ENCODE measurements around the gene H1-8. TPM values are rescaled to one million over a fixed set of nuclear protein-coding genes. Genes with fewer than 3 reads are reported as not detected.
A peak's percentile ranks its signal among the peaks of the same experiment; 100 is the strongest.

The H1-8 gene
- polyA plus RNA-seq, 3 donors from 2014 or later = not detected

- H3K36me3 Mint-ChIP-seq = peaks cover under 1 to 8% (median 7%) of the 10 kb centered on the region in 3 donors
- peak overlapping the region; percentile 69 to 82 (median 75) for H3K4me3 Mint-ChIP-seq
- H3K27ac Mint-ChIP-seq = peak overlapping the region; percentile 90 to 99 (median 94)
- H3K4me1 Mint-ChIP-seq = peaks cover 58 to 67% of the 10 kb centered on the region in 2 donors
- peak; percentile 55 to 64 (median 57) for DNase-seq
- H3K27me3 Mint-ChIP-seq (ENCODE audit: low read depth in 3 of 3) = peaks cover 10 to 26% (median 17%) of the 10 kb centered on the region in 3 donors
- H3K9me3 Mint-ChIP-seq = no peaks in the 10 kb centered on the region
Measured at GRCh38 chr3:129577925-129578786, 35.2 kb downstream of the H1-8 start.

DNA sequence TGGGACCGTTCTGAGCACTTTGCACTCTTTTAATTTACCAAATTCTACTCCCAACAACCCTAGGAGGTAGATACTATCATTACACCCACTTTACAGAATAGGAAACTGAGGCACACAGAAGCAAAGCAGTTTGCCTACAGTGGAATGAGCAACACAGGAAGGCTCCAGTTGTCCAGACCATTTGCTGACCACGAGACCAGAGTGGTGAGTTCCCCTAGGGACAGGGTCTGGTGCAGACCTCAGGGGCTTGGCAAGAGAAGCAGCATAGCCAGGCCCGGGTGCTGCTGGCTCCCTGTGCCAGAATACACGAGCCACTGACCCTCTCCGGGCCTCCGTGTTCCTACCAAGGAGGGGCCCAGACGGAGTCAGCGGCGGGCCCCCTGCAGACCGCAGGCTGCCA lies 37.0 kb downstream of the H1-8 start:
- H3K27ac Mint-ChIP-seq = peak overlapping the region; percentile 46 to 99 (median 66)
- peaks cover 3 to 11% (median 7%) of the 10 kb centered on the region in 3 donors for H3K36me3 Mint-ChIP-seq
- H3K9me3 Mint-ChIP-seq = no peaks in the 10 kb centered on the region
- H3K4me3 Mint-ChIP-seq = no peak overlapping the region
- peaks cover 50 to 55% of the 10 kb centered on the region in 2 donors for H3K4me1 Mint-ChIP-seq
- peaks cover 8 to 23% (median 16%) of the 10 kb centered on the region in 3 donors for H3K27me3 Mint-ChIP-seq (ENCODE audit: low read depth in 3 of 3)
- DNase-seq = no peak

- H3K4me1 Mint-ChIP-seq = peaks cover 34 to 39% of the 10 kb centered on the region in 2 donors
- H3K4me3 Mint-ChIP-seq = no peak overlapping the region
- no peaks in the 10 kb centered on the region for H3K9me3 Mint-ChIP-seq
- peak overlapping the region in 3 of 6 donors; percentile 48 to 75 (median 67) for H3K27ac Mint-ChIP-seq
- peaks cover 6 to 15% (median 11%) of the 10 kb centered on the region in 3 donors for H3K27me3 Mint-ChIP-seq (ENCODE audit: low read depth in 3 of 3)
- H3K36me3 Mint-ChIP-seq = peaks cover 4 to 9% (median 8%) of the 10 kb centered on the region in 3 donors
- no peak for DNase-seq
Measured at GRCh38 chr3:129581623-129582022, 38.6 kb downstream of the H1-8 start.

GRCh38 chr3:129582799-129583198 lies 39.8 kb downstream of the H1-8 start:
- peaks cover 2 to 9% (median 6%) of the 10 kb centered on the region in 3 donors for H3K27me3 Mint-ChIP-seq (ENCODE audit: low read depth in 3 of 3)
- H3K9me3 Mint-ChIP-seq = no peaks in the 10 kb centered on the region
- no peak for DNase-seq
- peaks cover 30 to 32% of the 10 kb centered on the region in 2 donors for H3K4me1 Mint-ChIP-seq
- peaks cover 4 to 9% (median 8%) of the 10 kb centered on the region in 3 donors for H3K36me3 Mint-ChIP-seq
- H3K4me3 Mint-ChIP-seq = no peak overlapping the region
- H3K27ac Mint-ChIP-seq = peak overlapping the region in 1 of 6 donors; percentile 65

GRCh38 chr3:129583289-129583688 lies 40.3 kb downstream of the H1-8 start:
- peaks cover 30 to 31% of the 10 kb centered on the region in 2 donors for H3K4me1 Mint-ChIP-seq
- H3K27me3 Mint-ChIP-seq (ENCODE audit: low read depth in 3 of 3) = peaks cover 2 to 4% (median 4%) of the 10 kb centered on the region in 3 donors
- H3K4me3 Mint-ChIP-seq = no peak overlapping the region
- H3K27ac Mint-ChIP-seq = peak overlapping the region in 1 of 6 donors; percentile 46
- no peaks in the 10 kb centered on the region for H3K9me3 Mint-ChIP-seq
- no peak for DNase-seq
- peaks cover 4 to 9% (median 8%) of the 10 kb centered on the region in 3 donors for H3K36me3 Mint-ChIP-seq

- H3K4me3 Mint-ChIP-seq = no peak overlapping the region
- peaks cover 2 to 4% (median 4%) of the 10 kb centered on the region in 3 donors for H3K27me3 Mint-ChIP-seq (ENCODE audit: low read depth in 3 of 3)
- H3K4me1 Mint-ChIP-seq = peaks cover 23% of the 10 kb centered on the region in 2 donors
- H3K9me3 Mint-ChIP-seq = no peaks in the 10 kb centered on the region
- peaks cover 4 to 9% (median 8%) of the 10 kb centered on the region in 3 donors for H3K36me3 Mint-ChIP-seq
- peak overlapping the region in 4 of 6 donors; percentile 21 to 57 (median 48) for H3K27ac Mint-ChIP-seq
- no peak for DNase-seq
Measured at GRCh38 chr3:129584631-129585030, 41.7 kb downstream of the H1-8 start.

GRCh38 chr3:129585949-129586657 lies 43.1 kb downstream of the H1-8 start:
- DNase-seq = no peak
- peaks cover 26% of the 10 kb centered on the region in 2 donors for H3K4me1 Mint-ChIP-seq
- peaks cover 4 to 9% (median 8%) of the 10 kb centered on the region in 3 donors for H3K36me3 Mint-ChIP-seq
- H3K4me3 Mint-ChIP-seq = no peak overlapping the region
- H3K27me3 Mint-ChIP-seq (ENCODE audit: low read depth in 3 of 3) = peaks cover 0 to 4% (median 2%) of the 10 kb centered on the region in 3 donors
- H3K27ac Mint-ChIP-seq = peak overlapping the region in 3 of 6 donors; percentile 29 to 53 (median 34)
- no peaks in the 10 kb centered on the region for H3K9me3 Mint-ChIP-seq

- Mint-ChIP-seq H3K4me1 (peaks cover 31 to 33% of the 10 kb centered on the region in 2 donors), H3K27me3 (ENCODE audit: low read depth in 3 of 3) (peaks cover 0 to 2% (median 0%) of the 10 kb centered on the region in 3 donors), H3K36me3 (peaks cover 4 to 8% (median 6%) of the 10 kb centered on the region in 3 donors), H3K4me3 (no peak overlapping the region), H3K9me3 (no peaks in the 10 kb centered on the region), H3K27ac (peak overlapping the region in 1 of 6 donors; percentile 80)
- DNase-seq = no peak
Measured at GRCh38 chr3:129586746-129587430, 43.9 kb downstream of the H1-8 start.

DNA sequence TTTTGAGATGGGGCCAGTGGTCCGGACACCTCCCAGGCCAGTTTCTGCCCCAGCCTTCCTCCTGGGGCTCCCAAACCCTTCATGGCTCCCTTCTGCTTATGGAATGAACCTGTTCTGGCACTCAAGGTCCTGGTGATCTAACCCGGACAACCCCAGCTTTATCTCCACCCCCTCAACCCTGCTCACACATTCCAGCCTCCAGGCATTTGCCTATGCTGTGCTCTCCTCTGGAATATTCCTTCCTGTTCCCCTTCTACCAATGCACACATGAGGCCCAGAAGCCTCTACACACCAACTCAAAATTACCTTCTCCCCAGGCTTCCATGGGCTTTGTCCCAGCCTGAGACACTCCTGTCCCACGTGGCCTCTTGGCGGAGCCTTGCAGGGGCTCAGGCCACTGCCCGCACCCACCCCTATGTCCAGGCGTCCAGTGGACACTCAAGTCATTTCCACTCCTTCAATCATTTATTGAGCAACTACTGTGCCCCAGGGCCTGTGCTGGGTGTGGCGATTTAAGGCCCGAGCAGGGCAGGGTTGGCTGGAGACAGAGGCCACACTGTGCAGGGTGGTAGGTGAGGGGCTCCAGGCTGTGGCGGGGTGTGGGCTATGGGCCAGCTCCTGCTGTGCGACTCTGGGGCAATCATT lies 44.7 kb downstream of the H1-8 start:
- Mint-ChIP-seq H3K9me3 (no peaks in the 10 kb centered on the region), H3K36me3 (peaks cover 4 to 8% (median 6%) of the 10 kb centered on the region in 3 donors), H3K27ac (peak overlapping the region in 4 of 6 donors; percentile 50 to 80 (median 62)), H3K4me3 (peak overlapping the region in 1 of 5 donors; percentile 47), H3K4me1 (peaks cover 37 to 38% of the 10 kb centered on the region in 2 donors), H3K27me3 (ENCODE audit: low read depth in 3 of 3) (peaks cover 0 to 2% (median 2%) of the 10 kb centered on the region in 3 donors)
- no peak for DNase-seq

DNA sequence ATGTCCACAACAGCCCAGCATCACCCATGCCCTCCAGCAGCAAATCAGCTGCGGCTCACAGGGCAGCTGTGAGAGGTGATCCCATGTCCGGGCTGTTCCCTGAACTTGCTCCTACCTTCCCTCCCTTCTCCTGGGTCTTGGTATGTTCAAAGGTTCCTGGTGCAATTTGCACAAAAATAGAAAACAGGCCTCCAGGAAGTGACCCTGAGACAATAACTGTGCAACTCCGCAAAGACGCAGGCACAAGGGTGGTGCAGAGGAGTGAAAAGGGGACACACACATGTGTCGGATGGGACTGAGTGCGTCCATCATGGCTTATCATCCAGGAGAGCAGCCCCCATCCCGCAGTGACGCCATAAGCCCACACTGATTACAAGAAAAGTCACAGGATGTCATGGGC lies 47.2 kb downstream of the H1-8 start:
- Mint-ChIP-seq H3K27me3 (ENCODE audit: low read depth in 3 of 3) (peaks cover 6 to 15% (median 10%) of the 10 kb centered on the region in 3 donors), H3K4me3 (no peak overlapping the region), H3K4me1 (peaks cover 62 to 64% of the 10 kb centered on the region in 2 donors), H3K27ac (peak overlapping the region in 4 of 6 donors; percentile 12 to 79 (median 30)), H3K36me3 (no peaks in the 10 kb centered on the region), H3K9me3 (no peaks in the 10 kb centered on the region)
- DNase-seq = no peak

DNA sequence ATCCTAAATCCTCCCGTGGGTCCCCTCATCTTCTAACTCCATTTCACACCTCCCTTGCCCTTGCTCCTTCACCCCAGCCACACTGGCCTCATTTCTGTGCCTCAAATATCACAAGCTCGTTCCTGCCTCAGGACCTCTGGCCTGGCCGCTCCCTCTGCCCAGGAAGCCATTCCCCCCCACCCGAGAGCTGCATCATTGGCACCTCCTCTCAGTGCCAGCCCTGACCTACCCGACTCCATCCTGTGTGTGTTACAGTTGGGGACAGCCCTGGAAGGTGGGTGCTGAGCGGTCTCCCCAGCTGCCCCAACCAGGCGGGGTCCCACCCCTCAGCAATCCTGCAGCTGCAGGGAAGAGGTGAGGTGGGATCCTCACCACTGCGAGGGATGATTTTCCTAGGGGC lies 49.0 kb downstream of the H1-8 start:
- no peaks in the 10 kb centered on the region for H3K9me3 Mint-ChIP-seq
- H3K27me3 Mint-ChIP-seq (ENCODE audit: low read depth in 3 of 3) = peaks cover 12 to 19% (median 13%) of the 10 kb centered on the region in 3 donors
- peak overlapping the region; percentile 41 to 97 (median 81) for H3K27ac Mint-ChIP-seq
- H3K4me1 Mint-ChIP-seq = peaks cover 73 to 79% of the 10 kb centered on the region in 2 donors
- H3K4me3 Mint-ChIP-seq = peak overlapping the region; percentile 12 to 73 (median 38)
- no peak for DNase-seq
- H3K36me3 Mint-ChIP-seq = no peaks in the 10 kb centered on the region

- Mint-ChIP-seq H3K4me1 (peaks cover 78 to 82% of the 10 kb centered on the region in 2 donors), H3K27ac (peak overlapping the region; percentile 88 to 94 (median 92))
Measured at GRCh38 chr3:129592381-129593131, 49.6 kb downstream of the H1-8 start.

More at GRCh38 chr3:129592381-129593131, 49.6 kb downstream of the H1-8 start:
- H3K27me3 Mint-ChIP-seq (ENCODE audit: low read depth in 3 of 3) = peaks cover 12 to 19% (median 13%) of the 10 kb centered on the region in 3 donors
- DNase-seq = no peak
- H3K4me3 Mint-ChIP-seq = peak overlapping the region; percentile 74 to 85 (median 80)
- H3K36me3 Mint-ChIP-seq = no peaks in the 10 kb centered on the region
- no peaks in the 10 kb centered on the region for H3K9me3 Mint-ChIP-seq
